ENCODE results near the gene DNAH10.
"Not testable (repeated sequence)": the region's sequence is repeated elsewhere in the genome, so short reads cannot be mapped to it uniquely, and the experiment has no call there.

DNAH10 gene

GRCh38 chr12:123747309-123747708 lies 14.8 kb upstream of the DNAH10 start:
- DNase-seq, result no peak

GRCh38 chr12:123748161-123748560 lies 13.9 kb upstream of the DNAH10 start:
- no peak for DNase-seq

GRCh38 chr12:123748661-123749060 lies 13.4 kb upstream of the DNAH10 start:
- no peak for DNase-seq

GRCh38 chr12:123749355-123749754 lies 12.7 kb upstream of the DNAH10 start:
- DNase-seq, result no peak

- DNase-seq, result no peak
Observed at GRCh38 chr12:123750159-123750656, 11.9 kb upstream of the DNAH10 start.

- no peak for DNase-seq
Observed at GRCh38 chr12:123752046-123752445, 10.1 kb upstream of the DNAH10 start.

GRCh38 chr12:123754041-123754772 lies 7.9 kb upstream of the DNAH10 start:
- DNase-seq, result no peak

GRCh38 chr12:123757561-123757960 lies 4.5 kb upstream of the DNAH10 start:
- no peak for DNase-seq

GRCh38 chr12:123760267-123760938 lies 1.7 kb upstream of the DNAH10 start:
- no peak for DNase-seq

GRCh38 chr12:123762715-123763052 lies 583 bp downstream of the DNAH10 start:
- DNase-seq, result no peak

GRCh38 chr12:123763093-123763492 lies 992 bp downstream of the DNAH10 start:
- DNase-seq, result no peak

GRCh38 chr12:123764109-123764508 lies 2.0 kb downstream of the DNAH10 start:
- DNase-seq, result no peak

GRCh38 chr12:123765504-123766035 lies 3.5 kb downstream of the DNAH10 start:
- DNase-seq, result no peak

- no peak for DNase-seq
Observed at GRCh38 chr12:123767613-123768012, 5.5 kb downstream of the DNAH10 start.

- no peak for DNase-seq
Observed at GRCh38 chr12:123771261-123771660, 9.2 kb downstream of the DNAH10 start.

- no peak for DNase-seq
Observed at GRCh38 chr12:123772074-123772473, 10.0 kb downstream of the DNAH10 start.

- DNase-seq, result no peak
Observed at GRCh38 chr12:123773375-123773774, 11.3 kb downstream of the DNAH10 start.

- no peak for DNase-seq
Observed at GRCh38 chr12:123779551-123779950, 17.4 kb downstream of the DNAH10 start.

GRCh38 chr12:123782997-123783792 lies 21.1 kb downstream of the DNAH10 start:
- no peak for DNase-seq

GRCh38 chr12:123787466-123787865 lies 25.4 kb downstream of the DNAH10 start:
- no peak for DNase-seq

GRCh38 chr12:123788541-123788940 lies 26.4 kb downstream of the DNAH10 start:
- DNase-seq, result no peak

GRCh38 chr12:123789422-123789821 lies 27.3 kb downstream of the DNAH10 start:
- not testable (repeated sequence) for DNase-seq

- DNase-seq, result no peak
Observed at GRCh38 chr12:123790905-123791467, 28.9 kb downstream of the DNAH10 start.

Data from NCI-H2029 (cell line).